CD4-positive, alpha-beta T cell treated with Interferon alpha-2 for 1 hour (primary cell): Measurements from ENCODE around the gene APMAP.

Source experiments
- DNase-seq, 2 donors: peaks; one replicate each; pipeline ENCODE4 v3.0.0-alpha.2; 2020 to 2022

Gene APMAP

GRCh38 chr20:25024171-25024570 lies 31.6 kb upstream of the APMAP start:
- no peak for DNase-seq

GRCh38 chr20:25023356-25023755 lies 30.8 kb upstream of the APMAP start:
- no peak for DNase-seq

GRCh38 chr20:25022680-25023079 lies 30.1 kb upstream of the APMAP start:
- no peak for DNase-seq

GRCh38 chr20:25021336-25021735 lies 28.8 kb upstream of the APMAP start:
- DNase-seq = no peak

- DNase-seq = no peak
These were observed 28.4 kb upstream of the APMAP start for GRCh38 chr20:25020901-25021301.

- DNase-seq = no peak
These were observed 27.8 kb upstream of the APMAP start for GRCh38 chr20:25020345-25020744.

- DNase-seq = no peak
These were observed 27.0 kb upstream of the APMAP start for GRCh38 chr20:25019381-25020155.

GRCh38 chr20:25018841-25019240 lies 26.3 kb upstream of the APMAP start:
- no peak for DNase-seq

- DNase-seq = no peak
These were observed 25.9 kb upstream of the APMAP start for GRCh38 chr20:25018425-25018824.

- DNase-seq = no peak
These were observed 24.8 kb upstream of the APMAP start for GRCh38 chr20:25017257-25017803.

GRCh38 chr20:25016471-25016870 lies 23.9 kb upstream of the APMAP start:
- no peak for DNase-seq

- DNase-seq = no peak
These were observed 23.4 kb upstream of the APMAP start for GRCh38 chr20:25015986-25016385.

- no peak for DNase-seq
These were observed 22.3 kb upstream of the APMAP start for GRCh38 chr20:25014816-25015215.

GRCh38 chr20:25013478-25014380 lies 21.2 kb upstream of the APMAP start:
- DNase-seq = no peak

GRCh38 chr20:25012616-25013189 lies 20.2 kb upstream of the APMAP start:
- no peak for DNase-seq

- DNase-seq = no peak
These were observed 19.3 kb upstream of the APMAP start for GRCh38 chr20:25011831-25012241.

GRCh38 chr20:25011261-25011660 lies 18.7 kb upstream of the APMAP start:
- no peak for DNase-seq

GRCh38 chr20:25009218-25010145 lies 16.9 kb upstream of the APMAP start:
- DNase-seq = no peak

GRCh38 chr20:25008388-25009217 lies 16.1 kb upstream of the APMAP start:
- no peak for DNase-seq

- DNase-seq = no peak
These were observed 15.1 kb upstream of the APMAP start for GRCh38 chr20:25007491-25008305.
